ENCODE results near the gene PCDHB11.

GRCh38 chr5:141208478-141208877 is 9.1 kb downstream of the PCDHB11 start, which contains the start of gene PCDHB12:
- no peak for TF ChIP-seq CTCF (IDR thresholded peaks at IDR 0.05)
- TF ChIP-seq POLR2A (IDR thresholded peaks at IDR 0.05), result no peak
- no peak for TF ChIP-seq POLR2AphosphoS5 (IDR thresholded peaks at IDR 0.05; ENCODE audit: insufficient read depth in 1 of 2, low read depth in 1 of 2)
